Central memory CD4-positive, alpha-beta T cell (primary cell): ENCODE results near the gene C1orf94.
"Not testable (repeated sequence)": the region's sequence is repeated elsewhere in the genome, so short reads cannot be mapped to it uniquely, and the experiment has no call there.

Source experiments
- DNase-seq: peaks from one replicate; pipeline ENCODE4 v3.0.0; 2022

C1orf94 gene

DNA sequence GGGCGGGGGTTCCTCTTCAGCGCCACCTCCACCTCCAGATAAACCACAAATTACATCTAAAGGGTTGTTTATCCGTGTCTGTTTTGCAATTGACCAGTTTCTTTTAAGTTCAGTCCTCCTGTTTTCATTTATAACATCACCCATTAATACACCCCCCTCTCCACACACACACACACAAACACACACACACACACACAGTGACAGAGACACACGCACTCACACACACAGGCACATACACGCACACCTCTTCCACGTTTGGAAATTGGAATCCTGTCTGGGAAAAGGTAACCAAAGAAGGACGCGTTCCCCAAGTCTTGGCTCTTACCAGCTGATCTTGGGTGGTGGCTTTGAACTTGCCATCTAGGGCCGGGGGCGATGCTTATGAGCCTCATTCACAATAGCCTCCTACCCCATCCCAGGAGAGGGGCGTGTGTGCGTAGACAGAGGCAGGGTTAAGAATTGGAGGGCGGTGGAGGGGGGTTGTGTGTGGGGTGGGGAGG lies 11.2 kb upstream of the C1orf94 start:
- no peak for DNase-seq

GRCh38 chr1:34166191-34166624 lies 10.5 kb upstream of the C1orf94 start:
- DNase-seq: no peak

DNA sequence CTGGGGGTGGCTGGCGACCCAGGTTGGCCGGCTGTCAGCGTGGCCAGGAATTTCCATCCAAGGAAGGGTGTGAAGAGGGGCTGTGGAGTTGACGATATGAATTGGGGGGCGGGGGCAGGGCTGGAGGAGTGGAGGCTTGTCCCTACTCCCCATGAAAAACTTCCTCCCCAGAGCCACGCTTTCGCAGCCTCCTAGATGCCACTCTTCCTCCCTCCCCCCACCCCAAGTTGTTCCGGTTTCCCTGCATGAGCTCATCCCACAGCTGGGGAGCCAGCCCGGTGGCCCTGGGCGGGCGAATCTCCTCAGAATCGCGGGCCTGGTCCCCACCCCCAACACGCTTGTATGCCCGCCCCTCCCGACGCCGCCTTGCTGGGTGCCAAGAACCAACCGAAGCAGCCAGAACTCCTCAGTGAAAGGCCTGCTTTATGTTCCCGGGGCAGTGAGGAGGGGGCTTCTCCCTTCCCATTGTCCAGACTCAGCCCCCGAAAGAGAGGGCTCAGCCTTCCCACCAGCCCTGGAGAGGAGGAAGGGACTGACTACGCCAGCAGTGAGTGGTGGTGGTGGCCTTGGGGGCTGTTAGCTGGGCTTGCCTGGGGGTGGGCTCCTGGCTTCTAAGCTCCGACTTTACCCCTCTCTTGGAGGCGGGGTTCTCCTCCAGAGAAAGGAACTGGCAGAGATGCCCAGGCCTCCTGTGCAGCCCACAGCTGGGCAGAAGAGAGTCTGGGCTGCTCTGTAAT lies 9.9 kb upstream of the C1orf94 start:
- no peak for DNase-seq

GRCh38 chr1:34167389-34167788 lies 9.3 kb upstream of the C1orf94 start:
- no peak for DNase-seq

DNA sequence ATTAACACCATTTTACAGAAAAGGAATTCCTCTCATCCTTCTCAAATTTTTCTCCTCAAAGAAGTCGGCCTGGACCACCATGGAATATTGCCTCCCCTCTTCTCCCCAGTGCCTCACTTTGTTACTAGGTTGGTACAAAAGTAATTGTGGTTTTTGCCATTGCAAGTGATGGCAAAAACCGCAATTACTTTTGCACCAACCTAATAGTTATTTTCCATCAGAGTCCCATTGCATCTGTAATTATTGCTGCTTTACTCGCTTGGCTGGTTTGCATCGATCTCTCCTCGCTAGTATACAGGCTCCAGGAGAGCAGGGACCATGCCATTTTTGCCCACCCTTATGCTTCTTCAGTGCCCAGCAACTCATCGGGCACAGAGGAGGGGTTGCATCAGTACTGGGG lies 963 bp upstream of the C1orf94 start:
- no peak for DNase-seq

DNA sequence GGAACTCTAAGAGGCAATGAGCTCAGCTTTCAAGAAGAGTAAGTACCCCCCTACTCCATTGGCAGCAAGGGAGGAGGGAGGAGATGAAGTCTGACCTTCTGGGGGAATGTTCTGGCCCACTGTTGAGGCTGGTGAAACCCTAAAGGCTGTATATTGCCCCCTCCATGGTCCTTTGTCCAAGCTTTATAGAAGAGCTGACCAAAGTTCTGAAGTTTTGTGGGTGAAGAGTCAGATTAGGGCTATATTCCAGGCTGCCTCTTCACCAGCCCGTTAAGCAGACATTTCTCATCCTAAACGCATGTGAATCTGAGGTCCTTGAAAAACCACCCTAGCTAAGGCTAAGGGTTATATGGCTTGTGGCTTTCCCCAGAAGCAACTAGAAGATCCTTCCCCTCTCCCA lies 1.4 kb downstream of the C1orf94 start:
- no peak for DNase-seq

GRCh38 chr1:34183381-34183780 lies 6.7 kb downstream of the C1orf94 start:
- not testable (repeated sequence) for DNase-seq

- DNase-seq: no peak
These were observed 10.2 kb downstream of the C1orf94 start for GRCh38 chr1:34186741-34187494.

DNA sequence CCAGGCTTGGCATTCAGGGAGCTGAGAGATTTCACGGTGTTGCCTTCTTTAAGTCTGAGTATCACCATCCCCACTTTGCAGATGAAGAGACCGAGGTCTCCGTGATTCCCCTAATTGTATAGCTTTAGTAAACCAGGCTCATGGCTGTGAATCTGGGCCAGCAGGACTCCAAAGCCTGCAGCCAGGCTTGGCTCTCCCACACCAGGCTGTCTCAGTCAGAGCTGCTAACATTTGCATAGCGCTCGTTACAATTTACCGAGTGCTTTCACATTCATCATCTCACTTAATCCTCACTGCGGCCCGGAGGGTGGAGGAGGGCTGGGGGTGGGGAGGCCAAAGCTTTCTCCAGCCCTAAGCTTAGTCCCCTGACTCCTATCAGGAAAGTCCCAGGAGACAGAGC lies 11.7 kb downstream of the C1orf94 start:
- no peak for DNase-seq

- DNase-seq: no peak
These were observed 12.3 kb downstream of the C1orf94 start for GRCh38 chr1:34188985-34189384.

DNA sequence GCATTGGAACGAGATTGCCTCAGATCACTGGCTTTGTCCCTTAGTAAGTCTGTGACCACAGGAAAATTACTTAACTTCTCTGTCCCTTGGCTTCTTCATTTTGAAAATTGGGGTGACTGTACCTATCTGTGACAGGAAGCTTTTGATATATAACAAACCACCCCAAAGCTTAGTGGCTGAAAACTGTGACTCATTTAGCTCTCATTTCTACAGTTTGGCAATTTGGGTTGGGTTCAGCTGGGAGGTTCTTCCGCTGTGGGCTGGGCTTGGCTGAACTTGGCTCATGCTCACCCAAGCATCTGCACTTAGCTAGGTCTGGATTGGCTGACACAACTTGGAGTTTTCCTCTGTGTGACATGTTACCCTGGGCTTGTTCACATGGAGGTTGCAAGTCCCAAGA lies 14.0 kb downstream of the C1orf94 start:
- no peak for DNase-seq

DNA sequence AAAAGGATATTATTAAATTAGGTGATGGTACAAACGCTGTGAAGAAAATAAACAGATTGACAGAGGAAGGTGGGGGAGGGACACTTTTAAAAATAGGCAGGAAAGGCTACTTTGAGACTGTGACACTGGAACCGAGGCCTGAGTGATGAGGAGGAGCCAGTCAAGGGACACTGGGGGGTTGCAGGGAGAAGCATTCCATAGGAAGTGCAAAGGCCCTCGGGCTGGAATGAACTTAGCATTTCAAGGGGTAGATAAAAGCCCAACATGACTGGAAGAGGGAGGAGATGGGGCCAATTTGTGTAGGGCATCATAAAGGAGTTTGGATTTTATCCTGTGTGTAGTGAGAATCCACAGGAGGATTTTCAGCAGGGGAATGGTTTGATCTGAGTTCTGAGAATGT lies 15.9 kb downstream of the C1orf94 start:
- no peak for DNase-seq

DNA sequence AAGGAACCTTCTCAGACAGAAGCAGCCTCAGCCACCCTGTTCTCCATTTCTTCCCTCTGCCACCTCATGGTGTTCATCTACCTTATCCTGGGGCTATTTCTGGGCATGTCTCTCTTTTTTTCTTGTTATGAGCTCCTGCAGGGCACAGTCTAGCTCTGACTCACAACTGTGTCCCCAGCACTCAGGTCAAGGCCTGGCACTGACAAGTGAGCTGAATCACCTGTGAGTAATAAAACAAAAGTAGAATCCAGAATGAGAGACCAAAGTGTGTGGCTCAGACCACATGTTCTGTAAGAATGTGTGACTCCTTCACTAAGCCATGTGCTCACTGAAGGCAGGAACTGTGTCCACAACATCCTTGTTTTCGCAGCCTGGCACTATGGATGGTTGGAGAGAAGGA lies 23.2 kb downstream of the C1orf94 start:
- DNase-seq: no peak

GRCh38 chr1:34212673-34213072 lies 36.0 kb downstream of the C1orf94 start:
- no peak for DNase-seq

- no peak for DNase-seq
These were observed 37.2 kb downstream of the C1orf94 start for GRCh38 chr1:34213956-34214355.

GRCh38 chr1:34231441-34231840 lies 54.7 kb downstream of the C1orf94 start:
- DNase-seq: no peak

- DNase-seq: no peak
These were observed 58.9 kb downstream of the C1orf94 start for GRCh38 chr1:34235594-34235993.

GRCh38 chr1:34236089-34236488 lies 59.4 kb downstream of the C1orf94 start:
- DNase-seq: no peak

- no peak for DNase-seq
These were observed 60.6 kb downstream of the C1orf94 start for GRCh38 chr1:34237151-34237815.

DNA sequence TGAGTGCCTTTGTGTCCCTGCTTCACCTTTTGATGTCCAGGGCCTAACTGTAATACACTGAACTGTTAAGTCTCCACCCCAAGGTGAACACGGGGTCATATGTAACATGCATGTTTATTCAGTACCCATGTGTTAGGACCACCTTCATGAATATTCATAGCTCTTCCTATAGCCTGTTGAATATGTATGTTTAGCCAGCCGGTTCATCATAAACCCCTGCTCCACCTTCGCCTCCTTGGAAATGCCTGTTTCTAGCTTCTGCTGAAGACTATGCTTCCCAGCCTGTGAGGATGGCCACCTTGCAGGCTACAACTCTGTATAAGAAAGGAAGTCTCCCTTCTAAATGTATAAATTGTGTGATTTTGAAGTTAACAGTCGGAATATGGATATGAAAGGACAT lies 69.3 kb downstream of the C1orf94 start:
- DNase-seq: no peak

- no peak for DNase-seq
These were observed 73.6 kb downstream of the C1orf94 start for GRCh38 chr1:34250342-34250741.

DNA sequence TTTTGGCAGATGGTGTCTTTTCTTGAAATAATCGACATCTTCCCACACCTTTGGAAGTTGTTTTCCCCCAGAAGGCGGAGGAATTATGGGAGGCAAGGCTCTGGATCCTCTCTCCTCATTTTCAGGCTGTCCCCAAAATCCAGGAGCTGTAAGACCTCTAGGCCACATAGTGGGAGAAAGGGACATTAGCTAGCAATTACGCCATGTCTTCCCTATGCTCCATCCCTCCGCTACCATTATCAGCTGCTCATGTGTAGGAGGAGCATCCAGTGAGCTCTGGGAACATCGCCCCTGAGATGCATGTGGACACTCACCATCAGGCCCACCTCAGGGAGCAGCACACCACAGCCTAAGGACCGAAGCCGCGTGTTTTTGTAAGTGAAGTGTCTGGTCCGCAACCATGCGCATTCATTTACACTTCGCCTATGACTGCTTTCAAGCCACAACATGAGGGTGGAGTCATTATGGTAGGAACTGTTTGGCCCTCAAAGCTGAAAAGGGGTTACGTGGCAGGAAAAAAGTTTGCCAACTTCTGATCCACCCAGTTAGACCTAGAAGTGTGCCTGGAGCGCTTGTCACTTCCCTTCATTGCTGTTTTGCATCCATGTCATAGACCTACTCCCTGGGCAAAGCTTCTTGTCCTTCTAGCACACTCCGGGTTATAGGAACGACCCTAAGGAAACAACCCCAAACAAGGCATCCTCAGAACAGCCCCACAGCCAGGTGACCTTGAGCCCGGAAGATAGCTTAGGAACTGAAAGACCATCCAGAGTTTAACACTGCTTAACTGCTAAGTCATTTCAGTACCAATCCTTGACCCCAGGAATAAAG lies 85.5 kb downstream of the C1orf94 start:
- no peak for DNase-seq

GRCh38 chr1:34262921-34263320 lies 86.2 kb downstream of the C1orf94 start:
- DNase-seq: no peak
